Measurements from ENCODE around the gene CFAP77.

Gene CFAP77

GRCh38 chr9:132461971-132462370 is 52.0 kb downstream of the CFAP77 start:
- DNase-seq (ENCODE audit: extremely low read depth, low read depth), result no peak
- no peak for TF ChIP-seq CTCF (IDR thresholded peaks at IDR 0.05; ENCODE audit: low read depth, low read length)

DNA sequence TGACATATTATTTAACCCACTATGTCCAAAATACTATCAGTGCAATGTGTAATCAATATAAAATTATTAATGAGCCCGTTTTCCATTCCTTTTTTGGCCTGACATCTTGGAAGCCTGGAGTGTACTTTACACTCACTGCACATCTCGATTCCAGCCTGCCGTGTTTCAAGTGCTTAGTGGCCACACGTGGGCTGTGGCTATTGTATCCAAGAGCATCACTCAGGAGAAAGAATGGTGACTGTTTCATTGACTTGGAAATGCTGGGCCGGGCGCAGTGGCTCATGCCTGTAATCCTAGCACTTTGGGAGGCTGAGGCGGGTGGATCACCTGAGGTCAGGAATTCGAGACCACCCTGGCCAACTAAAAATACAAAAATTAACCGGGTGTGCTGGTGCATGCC is 54.5 kb downstream of the CFAP77 start:
- no peak for TF ChIP-seq CTCF (IDR thresholded peaks at IDR 0.05; ENCODE audit: low read depth, low read length)
- DNase-seq (ENCODE audit: extremely low read depth, low read depth), result no peak

DNA sequence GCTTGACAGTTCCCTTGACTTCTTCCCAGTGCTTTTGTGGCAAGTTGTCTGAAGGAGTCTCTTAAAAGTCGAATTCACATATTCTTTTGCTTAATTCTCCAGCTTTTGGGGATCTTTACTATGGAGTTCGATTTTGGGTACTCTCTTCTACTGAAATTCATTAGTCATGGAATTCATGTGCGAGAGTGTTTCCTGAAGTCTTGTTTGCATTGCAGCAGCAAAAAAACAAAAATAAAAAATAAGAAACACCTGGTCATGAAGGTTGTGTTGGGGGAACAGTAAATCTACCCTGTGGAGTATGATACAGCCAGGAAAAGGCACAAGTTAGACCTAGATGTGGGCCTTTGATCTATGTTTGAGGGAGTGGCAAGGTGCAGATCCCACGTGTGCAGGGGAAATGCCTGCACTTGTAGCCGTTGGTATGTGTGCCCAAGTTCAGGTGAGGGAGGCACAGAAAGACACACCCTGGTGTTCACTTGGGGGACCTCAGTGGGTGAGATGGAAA is 55.2 kb downstream of the CFAP77 start:
- no peak for DNase-seq (ENCODE audit: extremely low read depth, low read depth)
- no peak for TF ChIP-seq CTCF (IDR thresholded peaks at IDR 0.05; ENCODE audit: low read depth, low read length)

DNA sequence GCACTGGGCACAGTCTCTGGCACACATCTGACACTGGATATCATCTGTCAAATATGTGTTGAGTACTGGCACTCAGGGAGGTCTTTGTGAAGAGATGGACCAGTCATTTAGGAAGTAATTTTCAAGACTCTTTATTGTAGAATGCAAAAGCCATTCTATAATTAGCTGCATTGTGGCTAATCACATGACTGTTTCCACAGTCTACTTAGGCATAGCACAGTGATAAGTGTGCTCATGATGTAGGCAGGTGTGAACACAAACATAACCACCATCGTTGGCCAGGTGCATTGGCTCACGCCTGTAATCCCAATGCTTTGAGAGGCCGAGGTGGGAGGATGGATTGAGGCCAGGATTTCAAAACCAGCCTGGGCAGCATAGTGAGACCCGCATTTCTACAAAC is 62.2 kb downstream of the CFAP77 start:
- no peak for DNase-seq (ENCODE audit: extremely low read depth, low read depth)
- no peak for TF ChIP-seq CTCF (IDR thresholded peaks at IDR 0.05; ENCODE audit: low read depth, low read length)

DNA sequence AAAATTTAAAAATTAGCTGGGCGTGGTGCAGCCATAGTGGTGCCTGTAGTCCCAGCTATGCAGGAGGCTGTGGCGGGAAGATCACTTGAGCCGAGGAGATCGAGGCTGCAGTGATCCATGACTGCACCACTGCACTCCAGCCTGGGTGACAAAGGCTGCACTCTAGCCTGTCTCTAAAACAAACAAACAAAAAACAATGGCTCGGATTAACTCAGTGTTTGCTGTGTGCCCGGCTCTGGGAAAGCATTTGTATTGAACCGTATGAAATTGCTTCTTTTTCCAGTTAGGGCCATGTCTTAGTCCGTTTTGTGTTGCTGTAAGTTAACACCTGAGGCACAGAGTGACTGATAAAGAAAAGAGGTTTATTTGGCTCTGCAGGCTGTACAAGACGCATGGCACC is 62.6 kb downstream of the CFAP77 start:
- TF ChIP-seq CTCF (IDR thresholded peaks at IDR 0.05; ENCODE audit: low read depth, low read length), result no peak
- no peak for DNase-seq (ENCODE audit: extremely low read depth, low read depth)

- no peak for TF ChIP-seq CTCF (IDR thresholded peaks at IDR 0.05; ENCODE audit: low read depth, low read length)
- no peak for DNase-seq (ENCODE audit: extremely low read depth, low read depth)
Measured at GRCh38 chr9:132474253-132474652, 64.2 kb downstream of the CFAP77 start.

DNA sequence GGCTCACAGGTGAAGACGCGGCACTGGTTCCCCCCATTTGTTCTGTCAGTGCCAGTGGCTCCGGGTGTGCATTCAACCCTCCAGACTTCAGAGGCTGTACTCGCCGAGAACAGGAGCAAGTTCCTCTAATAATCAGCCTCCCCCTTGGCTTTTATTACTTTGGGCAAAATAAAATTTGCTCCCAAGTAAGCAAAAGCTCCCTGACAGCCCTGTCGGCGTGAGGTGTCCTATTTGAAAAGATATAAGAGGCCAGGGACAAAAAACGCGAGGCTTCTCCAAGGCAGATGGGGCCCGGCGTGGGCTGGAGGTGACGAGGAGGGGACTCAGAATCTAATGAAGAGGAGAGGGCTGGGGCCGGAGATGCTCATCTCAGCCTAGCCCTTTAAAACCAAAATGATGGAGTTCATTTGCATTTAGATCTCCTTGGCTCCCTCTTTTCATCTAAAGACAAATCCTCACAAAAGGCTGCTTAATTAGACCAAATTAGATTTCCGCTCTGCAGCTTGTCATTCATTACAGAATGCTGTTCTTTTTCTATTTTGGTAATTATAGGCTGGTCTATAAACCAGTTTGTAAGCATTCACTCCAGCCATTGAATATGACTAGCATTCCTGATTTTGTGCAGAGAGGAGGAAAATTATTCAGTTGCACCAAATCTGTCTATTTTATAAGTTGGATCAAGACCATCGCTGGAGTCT is 68.5 kb downstream of the CFAP77 start:
- TF ChIP-seq CTCF (IDR thresholded peaks at IDR 0.05; ENCODE audit: low read depth, low read length), result no peak
- no peak for DNase-seq (ENCODE audit: extremely low read depth, low read depth)
